OCI-LY1 (cell line): ENCODE data around the gene ELAVL1.
"Not testable (repeated sequence)": the region's sequence is repeated elsewhere in the genome, so short reads cannot be mapped to it uniquely, and the experiment has no call there.

Experiments used
- H2AFZ ChIP-seq: fragments of 200-600 bp; sonication (generic), shearing (Covaris generic); 2 replicates; pipeline ENCODE4 v1.6.0; 2014; ENCODE audit warnings: antibody characterized with exemption, mild to moderate bottlenecking, low read length
- H3F3A ChIP-seq: fragments of 200-600 bp; sonication (generic), shearing (Covaris generic); 2 replicates; pipeline ENCODE4 v1.6.0; 2014; ENCODE audit warnings: mild to moderate bottlenecking, antibody characterized with exemption, low read length, moderate library complexity; ENCODE audit not compliant: insufficient read depth
- H3K27ac ChIP-seq: fragments of 200-600 bp; sonication (generic); 2 replicates; pipeline ENCODE4 v1.5.1; 2014; ENCODE audit warnings: low read length, mixed run types, mild to moderate bottlenecking, low read depth; ENCODE audit not compliant: poor library complexity, severe bottlenecking
- H3K27me3 ChIP-seq: fragments of 200-600 bp; sonication (generic); 2 replicates; pipeline ENCODE4 v1.6.0; 2014; ENCODE audit warnings: antibody characterized with exemption, mild to moderate bottlenecking, low read length, moderate library complexity; ENCODE audit not compliant: insufficient read depth
- H3K36me3 ChIP-seq: fragments of 200-600 bp; sonication (generic); 2 replicates; pipeline ENCODE4 v1.6.1; 2014; ENCODE audit warnings: mild to moderate bottlenecking, antibody characterized with exemption, low read length, moderate library complexity, mixed read lengths; ENCODE audit not compliant: insufficient read depth
- H3K4me1 ChIP-seq: fragments of 200-600 bp; sonication (generic); 2 replicates; pipeline ENCODE4 v1.5.1; 2014; ENCODE audit warnings: mild to moderate bottlenecking, low read length, moderate library complexity; ENCODE audit not compliant: insufficient read depth, severe bottlenecking
- H3K4me2 ChIP-seq: fragments of 200-600 bp; sonication (generic), shearing (Covaris generic); 2 replicates; pipeline ENCODE4 v1.6.1; 2014; ENCODE audit warnings: low read length
- H3K4me3 ChIP-seq: fragments of 200-600 bp; sonication (generic); 2 replicates; pipeline ENCODE4 v1.5.1; 2014; ENCODE audit warnings: low read length, low read depth, mild to moderate bottlenecking, mixed read lengths; ENCODE audit not compliant: poor library complexity, severe bottlenecking
- H3K79me2 ChIP-seq: fragments of 200-600 bp; shearing (Covaris generic); 2 replicates; pipeline ENCODE4 v1.6.1; 2016; ENCODE audit warnings: mixed run types, low read length, mixed read lengths; ENCODE audit not compliant: insufficient read depth
- H3K9ac ChIP-seq: fragments of 200-600 bp; sonication (generic), shearing (Covaris generic); 2 replicates; pipeline ENCODE4 v1.6.1; 2014; ENCODE audit warnings: mild to moderate bottlenecking, low read length, mixed read lengths
- H3K9me2 ChIP-seq: fragments of 200-600 bp; sonication (generic), shearing (Covaris generic); 2 replicates; pipeline ENCODE4 v1.6.1; 2014; ENCODE audit warnings: low read depth, mild to moderate bottlenecking, low read length, mixed read lengths
- H3K9me3 ChIP-seq: fragments of 200-600 bp; shearing (Covaris generic); 2 replicates; pipeline ENCODE4 v1.6.1; 2014; ENCODE audit warnings: low read length, mixed read lengths
- H4K20me1 ChIP-seq: fragments of 200-600 bp; sonication (generic), shearing (Covaris generic); 2 replicates; pipeline ENCODE4 v1.6.0; 2016; ENCODE audit warnings: mild to moderate bottlenecking, low read length; ENCODE audit not compliant: insufficient read depth
- EZH2 ChIP-seq: fragments of 200-600 bp; sonication (generic), shearing (Covaris generic); IDR thresholded peaks from 2 replicates; pipeline ENCODE4 v1.8.0; 2017; ENCODE audit warnings: borderline replicate concordance, mixed run types, mild to moderate bottlenecking, antibody characterized with exemption, low read length, moderate library complexity, mixed read lengths
- TF ChIP-seq, protein P1 (sequence below): fragments of 200-600 bp; sonication (generic), shearing (Covaris generic); IDR thresholded peaks from 2 replicates; pipeline ENCODE4 v1.5.1; 2017; ENCODE audit warnings: mild to moderate bottlenecking, antibody characterized with exemption, low read length, moderate library complexity, mixed read lengths

Gene ELAVL1

DNA sequence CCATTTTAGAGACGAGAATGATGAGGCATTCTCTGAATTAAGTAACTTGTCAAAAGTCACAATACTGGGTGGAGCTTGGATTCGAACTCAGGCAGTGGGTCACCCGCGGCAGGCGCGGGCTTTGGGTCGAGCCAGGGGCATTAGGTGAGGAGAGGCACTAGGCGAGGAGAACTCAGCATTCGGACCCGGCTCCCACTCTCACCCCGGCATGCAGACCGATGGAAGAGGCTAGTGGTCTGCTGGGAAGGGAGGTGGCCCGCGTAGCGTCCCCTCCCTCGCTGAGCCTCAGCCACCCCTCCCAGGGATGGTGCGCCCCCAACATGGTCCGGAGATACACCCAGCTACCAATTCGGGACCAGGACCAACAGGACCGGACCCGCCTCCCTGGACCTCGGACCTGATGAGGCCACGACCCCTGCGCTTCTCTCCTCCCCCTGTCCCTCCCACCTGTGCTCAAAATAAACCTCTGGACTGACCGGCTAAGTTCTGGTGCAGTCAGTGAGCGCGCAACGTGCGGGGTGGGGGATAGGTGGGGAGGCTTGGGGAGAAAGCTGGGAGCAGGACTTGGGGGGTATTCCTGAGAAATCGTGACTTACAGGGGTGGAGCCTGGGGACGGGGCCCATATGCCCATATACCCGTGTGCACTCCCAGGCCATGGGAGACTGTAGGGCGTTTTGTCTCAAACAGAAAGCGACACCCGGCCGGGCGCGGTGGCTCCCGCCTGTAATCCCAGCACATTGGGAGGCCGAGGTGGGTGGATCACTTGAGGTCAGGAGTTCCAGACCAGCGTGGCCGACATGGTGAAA lies 86.6 kb downstream of the ELAVL1 start:
- Histone ChIP-seq H3K4me2 (peak overlapping the region; percentile 96), H3F3A (no peaks in the 10 kb centered on the region), H3K9me3 (no peaks in the 10 kb centered on the region), H3K4me3 (peak overlapping the region; percentile 75), H2AFZ (no peak overlapping the region), H3K27me3 (peaks cover 4% of the 10 kb centered on the region; the same call in 1 of the 2 replicates), H3K4me1 (peaks cover 47% of the 10 kb centered on the region), H3K9ac (no peak overlapping the region; the same call in 1 of the 2 replicates), H3K36me3 (peaks cover 12% of the 10 kb centered on the region; the same call in 1 of the 2 replicates), H4K20me1 (no peaks in the 10 kb centered on the region), H3K27ac (no peak overlapping the region), H3K79me2 (no peaks in the 10 kb centered on the region), H3K9me2 (no peaks in the 10 kb centered on the region)
- TF ChIP-seq, protein P1, sequence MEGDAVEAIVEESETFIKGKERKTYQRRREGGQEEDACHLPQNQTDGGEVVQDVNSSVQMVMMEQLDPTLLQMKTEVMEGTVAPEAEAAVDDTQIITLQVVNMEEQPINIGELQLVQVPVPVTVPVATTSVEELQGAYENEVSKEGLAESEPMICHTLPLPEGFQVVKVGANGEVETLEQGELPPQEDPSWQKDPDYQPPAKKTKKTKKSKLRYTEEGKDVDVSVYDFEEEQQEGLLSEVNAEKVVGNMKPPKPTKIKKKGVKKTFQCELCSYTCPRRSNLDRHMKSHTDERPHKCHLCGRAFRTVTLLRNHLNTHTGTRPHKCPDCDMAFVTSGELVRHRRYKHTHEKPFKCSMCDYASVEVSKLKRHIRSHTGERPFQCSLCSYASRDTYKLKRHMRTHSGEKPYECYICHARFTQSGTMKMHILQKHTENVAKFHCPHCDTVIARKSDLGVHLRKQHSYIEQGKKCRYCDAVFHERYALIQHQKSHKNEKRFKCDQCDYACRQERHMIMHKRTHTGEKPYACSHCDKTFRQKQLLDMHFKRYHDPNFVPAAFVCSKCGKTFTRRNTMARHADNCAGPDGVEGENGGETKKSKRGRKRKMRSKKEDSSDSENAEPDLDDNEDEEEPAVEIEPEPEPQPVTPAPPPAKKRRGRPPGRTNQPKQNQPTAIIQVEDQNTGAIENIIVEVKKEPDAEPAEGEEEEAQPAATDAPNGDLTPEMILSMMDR: no peak
- TF ChIP-seq EZH2: no peak

DNA sequence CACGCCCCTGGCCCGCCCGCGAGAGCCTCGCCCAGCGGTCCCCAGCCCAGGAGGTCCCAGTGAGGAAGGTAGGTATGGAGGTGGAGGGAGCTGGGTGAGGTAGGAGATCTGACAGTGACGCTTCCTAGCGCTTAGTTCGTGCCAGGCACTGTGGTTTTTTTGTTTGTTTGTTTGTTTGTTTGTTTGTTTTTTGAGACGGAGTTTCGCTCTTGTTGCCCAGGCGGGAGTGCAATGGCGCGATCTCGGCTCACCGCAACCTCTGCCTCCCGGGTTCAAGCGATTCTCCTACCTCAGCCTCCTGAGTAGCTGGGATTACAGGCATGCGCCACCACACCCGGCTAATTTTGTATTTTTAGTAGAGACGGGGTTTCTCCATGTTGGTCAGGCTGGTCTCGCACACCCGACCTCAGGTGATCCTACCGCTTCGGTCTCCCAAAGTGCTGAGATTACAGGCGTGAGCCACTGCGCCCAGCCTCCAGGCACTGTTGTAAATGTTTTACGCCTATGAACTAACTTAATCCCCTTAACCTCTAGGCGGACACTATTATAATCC lies 87.3 kb downstream of the ELAVL1 start:
- H3K9me3 ChIP-seq, H3K27ac ChIP-seq, H3K79me2 ChIP-seq, H4K20me1 ChIP-seq, H3K27me3 ChIP-seq, H2AFZ ChIP-seq, H3K4me2 ChIP-seq, H3K4me3 ChIP-seq, H3F3A ChIP-seq, H3K9me2 ChIP-seq, H3K9ac ChIP-seq: not testable (repeated sequence)
- Histone ChIP-seq H3K4me1 (peaks cover 47% of the 10 kb centered on the region), H3K36me3 (peaks cover 16% of the 10 kb centered on the region; the same call in 1 of the 2 replicates)

DNA sequence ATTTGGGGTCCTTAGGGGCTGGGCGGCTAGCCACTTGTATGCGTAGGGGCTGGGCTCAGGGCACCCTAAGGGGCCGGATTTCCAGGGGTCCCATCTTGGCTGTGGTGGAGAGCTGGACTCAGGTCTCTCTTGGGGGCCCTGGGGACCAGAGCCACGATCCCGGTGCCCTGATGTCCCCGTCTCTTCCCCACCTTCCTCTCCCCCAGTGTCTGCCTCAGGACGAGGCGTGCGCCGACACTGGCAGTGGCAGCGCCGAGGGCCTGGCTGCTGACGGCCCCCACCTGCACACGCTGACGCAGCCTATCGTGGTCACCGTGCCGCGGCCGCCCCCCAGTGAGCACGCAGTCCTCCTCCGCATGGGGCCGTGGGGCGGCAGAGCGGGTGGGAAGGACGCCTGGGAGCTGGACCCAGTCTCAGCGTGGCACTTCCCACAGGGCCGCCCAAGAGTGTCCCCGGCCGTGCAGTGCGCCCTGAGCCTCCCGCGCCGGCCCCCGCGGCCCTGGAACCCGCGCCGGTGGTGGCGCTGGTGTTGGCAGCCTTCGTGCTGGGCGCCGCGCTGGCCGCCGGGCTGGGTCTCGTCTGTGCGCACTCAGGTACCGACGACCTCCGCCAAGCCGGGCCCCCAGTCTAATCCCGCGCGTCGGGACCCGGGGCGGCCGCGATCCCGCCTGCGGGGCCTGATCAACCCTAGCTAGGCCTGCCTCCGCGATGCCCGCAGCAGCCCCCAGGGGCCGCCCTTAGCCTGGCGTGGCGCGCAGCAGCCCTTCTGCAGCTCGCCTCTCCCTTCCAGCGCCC lies 88.0 kb downstream of the ELAVL1 start:
- no peak overlapping the region for H3K9ac ChIP-seq
- H3F3A ChIP-seq: no peaks in the 10 kb centered on the region
- peak overlapping the region; percentile 49; the same call in 1 of the 2 replicates for H3K4me2 ChIP-seq
- no peaks in the 10 kb centered on the region for H3K9me3 ChIP-seq
- no peak overlapping the region for H2AFZ ChIP-seq
- peaks cover 47% of the 10 kb centered on the region for H3K4me1 ChIP-seq
- H3K79me2 ChIP-seq: no peaks in the 10 kb centered on the region
- H4K20me1 ChIP-seq: no peaks in the 10 kb centered on the region
- no peak overlapping the region for H3K27ac ChIP-seq
- no peak overlapping the region for H3K4me3 ChIP-seq
- H3K36me3 ChIP-seq: peaks cover 16% of the 10 kb centered on the region
- peaks cover 4% of the 10 kb centered on the region; the same call in 1 of the 2 replicates for H3K27me3 ChIP-seq
- TF ChIP-seq, protein P1: peak; percentile 51
- TF ChIP-seq EZH2: no peak
- H3K9me2 ChIP-seq: no peaks in the 10 kb centered on the region
